Endothelial cell of umbilical vein (primary cell): Measurements from ENCODE around the gene CAMTA1. TPM values are rescaled to one million over a fixed set of nuclear protein-coding genes. Genes with fewer than 3 reads are reported as not detected.

Source experiments
- BruUV-seq: library from RNA; stranded (reverse); fragments of 400-500 nt; replicated peaks from 2 replicates; lab custom pipeline; 2021; lab: Mats Ljungman, UMichigan
- CTCF ChIA-PET: fragments of 300-600, 350-600 bp; sonication (Branson Sonifier 250); formaldehyde crosslinking; loops from one replicate; lab custom pipeline; 2021; ENCODE audit warnings: antibody characterized with exemption, inconsistent platforms; lab: Charles Lee
- POLR2A ChIA-PET: fragments of 300-600, 350-600 bp; sonication (Branson Sonifier 250); formaldehyde crosslinking; loops from one replicate; lab custom pipeline; 2021; ENCODE audit warnings: antibody characterized with exemption, inconsistent platforms; lab: Charles Lee
- DNase-seq: peaks from one replicate; pipeline ENCODE4 v3.0.0-alpha.2; 2011; ENCODE audit warnings: low read depth, low spot score
- FAIRE-seq: peaks from 2 replicates; lab custom pipeline; 2011; peaks lifted over from hg19 to GRCh38; lab: Jason Lieb, UNC
- H2AFZ ChIP-seq: 2 replicates; pipeline ENCODE4 v1.6.0; 2012; ENCODE audit warnings: low read depth, low read length, control low read depth, inconsistent platforms
- H3K27ac ChIP-seq: 2 replicates; pipeline ENCODE4 v1.5.1; 2011; ENCODE audit warnings: low read depth, mild to moderate bottlenecking, control low read depth, low read length, moderate library complexity; ENCODE audit not compliant: insufficient read depth
- H3K27me3 ChIP-seq, 2 experiments: 2 replicates each; pipeline versions ENCODE4 v1.6.0 to v1.6.1; 2011; ENCODE audit warnings: low read length in 2 of 2, mixed read lengths in 1 of 2; ENCODE audit not compliant: control insufficient read depth in 2 of 2, insufficient read depth in 2 of 2
- H3K36me3 ChIP-seq, 2 experiments: 2 replicates in 1 of 2; 3 replicates in 1 of 2; pipeline ENCODE4 v1.5.1; 2011; ENCODE audit warnings: low read length in 2 of 2, mild to moderate bottlenecking in 1 of 2, moderate library complexity in 1 of 2; ENCODE audit not compliant: control insufficient read depth in 2 of 2, insufficient read depth in 2 of 2; ENCODE audit errors: extremely low read depth in 1 of 2
- H3K4me1 ChIP-seq: 3 replicates; pipeline ENCODE4 v1.5.1; 2011; ENCODE audit warnings: mild to moderate bottlenecking, low read length; ENCODE audit not compliant: control insufficient read depth, insufficient read depth; ENCODE audit errors: extremely low read depth
- H3K4me2 ChIP-seq: 2 replicates; pipeline ENCODE4 v1.6.1; 2011; ENCODE audit warnings: low read length, control low read depth, mixed read lengths; ENCODE audit not compliant: insufficient read depth
- H3K4me3 ChIP-seq, 3 experiments: fragments of 200-600 bp in 1 of 3; sonication (generic), shearing (Covaris generic) in 1 of 3; replicated peaks in 1 of 3; 2 replicates each; pipeline ENCODE4 v1.5.1; 2011 to 2016; ENCODE audit warnings: control low read depth in 3 of 3, low read length in 3 of 3, mild to moderate bottlenecking in 2 of 3, inconsistent platforms in 1 of 3, low read depth in 1 of 3, moderate library complexity in 1 of 3; ENCODE audit not compliant: insufficient read depth in 1 of 3
- H3K79me2 ChIP-seq: 2 replicates; pipeline ENCODE4 v1.6.0; 2012; ENCODE audit warnings: low read length, inconsistent platforms; ENCODE audit not compliant: control insufficient read depth, insufficient read depth
- H3K9ac ChIP-seq: replicated peaks from 2 replicates; pipeline ENCODE3; 2011; ENCODE audit warnings: low read length, control low read depth; ENCODE audit not compliant: insufficient read depth; ENCODE audit errors: extremely low read depth
- H3K9me1 ChIP-seq: replicated peaks from 3 replicates; pipeline ENCODE4 v1.6.0; 2011; ENCODE audit warnings: mild to moderate bottlenecking, low read length; ENCODE audit not compliant: control insufficient read depth, insufficient read depth; ENCODE audit errors: extremely low read depth
- H3K9me3 ChIP-seq: replicated peaks from 2 replicates; pipeline ENCODE4 v1.5.1; 2012; ENCODE audit warnings: low read length, inconsistent platforms; ENCODE audit not compliant: control insufficient read depth, insufficient read depth
- H4K20me1 ChIP-seq: replicated peaks from 2 replicates; pipeline ENCODE3; 2011; ENCODE audit warnings: mild to moderate bottlenecking, low read length; ENCODE audit not compliant: control insufficient read depth, insufficient read depth; ENCODE audit errors: extremely low read depth
- EZH2 ChIP-seq: IDR thresholded peaks from 2 replicates; pipeline ENCODE4 v1.6.1; 2012; ENCODE audit warnings: borderline replicate concordance, low read depth, mild to moderate bottlenecking, moderate library complexity, low read length, inconsistent platforms; ENCODE audit not compliant: severe bottlenecking
- FOS ChIP-seq: IDR thresholded peaks from 2 replicates; pipeline ENCODE4 v1.6.1; 2011; ENCODE audit warnings: mild to moderate bottlenecking, low read length, moderate library complexity, borderline replicate concordance; ENCODE audit not compliant: insufficient read depth
- GATA2 ChIP-seq: IDR thresholded peaks from 2 replicates; pipeline ENCODE4 v1.7.0; 2011; ENCODE audit warnings: low read depth, mild to moderate bottlenecking, moderate library complexity, mixed read lengths, low read length; ENCODE audit not compliant: insufficient read length, insufficient read depth
- JUN ChIP-seq: IDR thresholded peaks from 2 replicates; pipeline ENCODE4 v1.6.1; 2011; ENCODE audit warnings: borderline replicate concordance, low read depth; ENCODE audit not compliant: insufficient read length, insufficient read depth
- MYC ChIP-seq: IDR thresholded peaks from one replicate; pipeline ENCODE4 v1.6.1; 2011; ENCODE audit warnings: mild to moderate bottlenecking, low read depth, low read length
- POLR2AphosphoS5 ChIP-seq: IDR thresholded peaks from 2 replicates; pipeline ENCODE4 v1.6.1; 2012; ENCODE audit warnings: low read depth, mild to moderate bottlenecking, control low read depth, low read length, moderate library complexity; ENCODE audit not compliant: insufficient read depth
- dilution Hi-C: fragments of 300-500 bp; cut with MboI; formaldehyde crosslinking; loops from one replicate; pipeline ENCODE4 v1.15.0; 2019; ENCODE audit warnings: low sequenced_read_pairs; ENCODE audit not compliant: extremely low pct_ligation_motif_present
- intact Hi-C: fragments of 100-400 bp; cut with micrococcal nuclease; formaldehyde crosslinking; loops from one replicate; pipeline ENCODE4 v1.10.0; 2022
- polyA plus RNA-seq, 4 experiments: library from polyadenylated mRNA; depleted of rRNA in 3 of 4; stranded (reverse) in 3 of 4; unstranded in 1 of 4; fragments of >200 nt; gene quantifications; 2 replicates each; pipeline versions ENCODE4 v1.2.1 to v1.2.3, GENCODE V29; 2011 to 2012; ENCODE audit warnings: missing spikeins in 1 of 4
- total RNA-seq: library from RNA; stranded (reverse); gene quantifications from 2 replicates; pipeline ENCODE4 v1.2.3, GENCODE V29; 2021
- TF ChIP-seq, protein P1 (sequence below), 2 donors: IDR thresholded peaks; 1 replicate in 1 of 2; 2 replicates in 1 of 2; pipeline ENCODE4 v1.5.1; 2011; ENCODE audit warnings: low read length in 2 of 2, mild to moderate bottlenecking in 2 of 2, moderate library complexity in 2 of 2, control low read depth in 1 of 2, inconsistent platforms in 1 of 2, low read depth in 1 of 2; ENCODE audit not compliant: insufficient read depth in 1 of 2; ENCODE audit errors: extremely low read depth in 1 of 2
- TF ChIP-seq, protein P2 (sequence below): IDR thresholded peaks from 2 replicates; pipeline ENCODE4 v1.6.1; 2011; ENCODE audit not compliant: insufficient read depth, insufficient read length

Gene CAMTA1
- total and polyA plus RNA-seq, 2 donors (not counting 3 experiments of a cell fraction or from before 2014, with no cell fraction given) = 50.8 to 92.7 TPM

DNA sequence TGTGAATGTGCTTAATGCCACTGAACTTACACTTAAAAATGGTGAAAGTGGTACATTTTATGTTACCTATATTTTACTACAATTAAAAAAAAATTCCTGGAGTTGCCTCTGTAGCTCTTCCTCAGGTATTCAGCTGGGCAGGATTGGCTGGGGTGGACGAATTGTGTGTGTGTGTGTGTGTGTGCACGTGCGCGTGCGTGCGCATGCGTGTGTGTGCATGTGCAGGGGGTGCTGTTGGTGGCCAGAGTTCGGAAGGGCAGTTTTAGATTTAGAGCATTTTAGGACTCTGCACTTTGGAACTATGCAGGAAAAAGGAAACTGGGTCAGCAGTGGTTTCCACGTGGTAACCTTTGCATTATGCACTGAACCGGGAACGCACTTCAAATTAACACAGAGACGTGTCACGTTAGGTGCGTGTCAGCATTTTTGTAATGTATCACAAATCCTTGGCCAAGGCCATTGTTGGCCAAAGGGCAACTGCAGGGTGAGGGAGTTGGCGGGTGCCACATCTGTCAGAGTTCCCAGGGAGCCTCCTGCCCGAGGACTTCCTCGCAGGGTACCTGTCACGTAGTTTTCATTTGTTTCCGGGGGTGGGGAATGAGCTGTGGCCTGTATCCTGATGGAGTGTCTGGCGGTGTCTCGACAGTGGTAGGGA is 312.8 kb downstream of the CAMTA1 start:
- Histone ChIP-seq H3K79me2 (no peaks in the 10 kb centered on the region), H3K9ac (no peak overlapping the region), H2AFZ (no peak overlapping the region), H3K27ac (no peak overlapping the region), H3K9me1 (no peaks in the 10 kb centered on the region), H3K27me3 (no peaks in the 10 kb centered on the region), H3K4me1 (no peaks in the 10 kb centered on the region), H3K4me3 (no peak overlapping the region), H3K4me2 (no peak overlapping the region), H4K20me1 (no peaks in the 10 kb centered on the region), H3K36me3 (no peaks in the 10 kb centered on the region), H3K9me3 (no peaks in the 10 kb centered on the region)
- DNase-seq = no peak
- TF ChIP-seq JUN (no peak), POLR2AphosphoS5 (no peak), MYC (no peak), FOS (no peak), GATA2 (no peak), EZH2 (no peak)
- TF ChIP-seq, protein P1, sequence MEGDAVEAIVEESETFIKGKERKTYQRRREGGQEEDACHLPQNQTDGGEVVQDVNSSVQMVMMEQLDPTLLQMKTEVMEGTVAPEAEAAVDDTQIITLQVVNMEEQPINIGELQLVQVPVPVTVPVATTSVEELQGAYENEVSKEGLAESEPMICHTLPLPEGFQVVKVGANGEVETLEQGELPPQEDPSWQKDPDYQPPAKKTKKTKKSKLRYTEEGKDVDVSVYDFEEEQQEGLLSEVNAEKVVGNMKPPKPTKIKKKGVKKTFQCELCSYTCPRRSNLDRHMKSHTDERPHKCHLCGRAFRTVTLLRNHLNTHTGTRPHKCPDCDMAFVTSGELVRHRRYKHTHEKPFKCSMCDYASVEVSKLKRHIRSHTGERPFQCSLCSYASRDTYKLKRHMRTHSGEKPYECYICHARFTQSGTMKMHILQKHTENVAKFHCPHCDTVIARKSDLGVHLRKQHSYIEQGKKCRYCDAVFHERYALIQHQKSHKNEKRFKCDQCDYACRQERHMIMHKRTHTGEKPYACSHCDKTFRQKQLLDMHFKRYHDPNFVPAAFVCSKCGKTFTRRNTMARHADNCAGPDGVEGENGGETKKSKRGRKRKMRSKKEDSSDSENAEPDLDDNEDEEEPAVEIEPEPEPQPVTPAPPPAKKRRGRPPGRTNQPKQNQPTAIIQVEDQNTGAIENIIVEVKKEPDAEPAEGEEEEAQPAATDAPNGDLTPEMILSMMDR (IDR thresholded peaks at IDR 0.05; ENCODE audit: extremely low read depth in 1 of 2, insufficient read depth in 1 of 2, low read depth in 1 of 2, low read length in 2 of 2) = no peak
- TF ChIP-seq, protein P2, sequence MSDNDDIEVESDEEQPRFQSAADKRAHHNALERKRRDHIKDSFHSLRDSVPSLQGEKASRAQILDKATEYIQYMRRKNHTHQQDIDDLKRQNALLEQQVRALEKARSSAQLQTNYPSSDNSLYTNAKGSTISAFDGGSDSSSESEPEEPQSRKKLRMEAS = no peak
- ChIA-PET POLR2A (no interaction called here), CTCF (interaction anchor here (1.2 kb wide), 1 partner anchor 28 kb away, joined by 4 read pairs; no protein-coding TSS in a partner anchor)
- intact Hi-C loops (no loop called here), dilution Hi-C loops (no loop called here)
- BruUV-seq = no TSS peak
- no peak for FAIRE-seq
